GM12891 (cell line): ENCODE data around the gene ZKSCAN1.
"Not testable (repeated sequence)": the region's sequence is repeated elsewhere in the genome, so short reads cannot be mapped to it uniquely, and the experiment has no call there.

Experiments used
- DNase-seq: peaks from one replicate; pipeline ENCODE4 v3.0.0; 2011; ENCODE audit warnings: low spot score; ENCODE audit not compliant: insufficient read length
- FAIRE-seq: peaks from 2 replicates; lab custom pipeline; 2011; peaks lifted over from hg19 to GRCh38; lab: Jason Lieb, UNC
- PAX5 ChIP-seq: IDR thresholded peaks from 2 replicates; pipeline ENCODE4 v1.6.1; 2011; ENCODE audit warnings: low read length, moderate library complexity, mild to moderate bottlenecking; ENCODE audit not compliant: insufficient read depth, severe bottlenecking
- POLR2A ChIP-seq: IDR thresholded peaks from 2 replicates; pipeline ENCODE4 v1.6.1; 2011; ENCODE audit warnings: low read depth, low read length, control low read depth
- POLR2AphosphoS5 ChIP-seq: IDR thresholded peaks from 2 replicates; pipeline ENCODE4 v1.6.1; 2011; ENCODE audit warnings: low read depth, low read length, control low read depth
- POU2F2 ChIP-seq: IDR thresholded peaks from 2 replicates; pipeline ENCODE4 v1.6.1; 2011; ENCODE audit warnings: low read depth, mild to moderate bottlenecking, control low read depth, low read length, moderate library complexity
- SPI1 ChIP-seq: IDR thresholded peaks from 2 replicates; pipeline ENCODE4 v1.6.1; 2011; ENCODE audit warnings: low read depth, low read length, control low read depth
- TAF1 ChIP-seq: IDR thresholded peaks from 2 replicates; pipeline ENCODE4 v1.6.1; 2011; ENCODE audit warnings: low read depth, low read length, control low read depth

The ZKSCAN1 gene

DNA sequence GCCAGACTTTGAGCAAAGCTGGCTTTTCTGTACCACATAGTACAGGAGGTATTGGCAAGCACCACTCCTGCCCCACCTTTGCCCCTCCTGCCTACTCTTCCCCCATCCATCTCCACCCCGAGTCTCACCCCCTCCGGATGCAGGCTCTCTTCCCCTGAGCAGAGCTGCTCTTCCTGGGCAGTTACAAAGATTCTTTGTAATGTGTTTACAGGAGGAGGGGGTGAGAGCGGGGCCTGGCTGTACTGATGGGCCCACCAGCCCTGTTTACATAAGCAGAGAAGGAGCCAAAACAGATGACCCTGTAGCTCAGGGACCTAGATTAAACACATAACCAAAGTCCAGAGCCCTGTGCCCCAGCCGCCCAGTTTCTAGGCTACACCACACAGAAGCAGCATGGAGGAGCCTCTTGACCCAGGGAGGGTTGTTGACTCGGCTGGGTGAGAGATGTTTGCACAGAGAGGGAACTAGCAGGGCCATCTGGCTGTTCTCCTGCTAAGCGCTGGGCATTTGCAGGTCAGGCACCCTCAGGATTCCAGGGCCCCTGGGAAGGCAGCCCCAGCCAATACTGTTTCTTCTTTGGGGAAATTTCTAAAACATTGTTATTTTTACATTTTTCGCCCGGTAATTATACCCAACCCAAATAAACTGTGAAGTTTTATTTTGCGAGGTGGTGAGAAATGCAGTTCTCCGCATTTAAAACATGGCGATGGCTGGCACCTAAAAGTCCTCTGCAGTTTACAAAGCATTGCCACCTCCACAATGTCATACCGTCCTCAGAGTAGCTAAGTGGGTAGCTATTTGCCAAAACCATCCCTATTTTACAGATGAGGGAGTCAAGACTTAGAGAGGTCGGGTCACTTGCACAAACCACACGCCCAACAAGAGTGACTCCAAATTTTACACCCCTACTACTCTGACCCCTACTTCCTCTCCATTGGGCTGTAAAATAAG is 11.4 kb upstream of the ZKSCAN1 start:
- FAIRE-seq, result no peak
- TF ChIP-seq POLR2A, result no peak
- no peak for TF ChIP-seq PAX5
- TF ChIP-seq SPI1, result no peak
- no peak for TF ChIP-seq TAF1
- no peak for TF ChIP-seq POU2F2
- TF ChIP-seq POLR2AphosphoS5, result no peak
- DNase-seq, result no peak

DNA sequence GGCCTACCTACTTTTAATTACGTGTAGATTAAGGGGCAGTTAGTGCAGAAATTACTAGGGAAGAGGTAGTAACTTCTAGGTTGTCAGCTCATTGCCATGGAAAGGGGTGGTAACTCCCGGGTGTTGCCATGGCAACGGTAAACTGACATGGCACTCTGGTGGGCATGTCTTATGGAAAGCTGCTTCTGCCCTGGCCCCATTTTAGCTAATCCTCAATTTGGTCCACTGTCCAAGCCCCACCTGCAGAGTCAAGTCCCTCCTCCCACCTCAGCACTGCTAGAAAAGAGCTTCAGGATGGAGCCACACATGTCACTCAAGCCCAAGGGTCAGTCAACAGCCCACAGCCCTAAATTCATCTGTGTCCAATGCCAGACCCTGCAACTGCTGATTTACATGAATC is 7.5 kb upstream of the ZKSCAN1 start:
- FAIRE-seq, result no peak
- no peak for DNase-seq
- no peak for TF ChIP-seq PAX5
- TF ChIP-seq TAF1, result no peak
- TF ChIP-seq POLR2A, result no peak
- no peak for TF ChIP-seq POU2F2
- TF ChIP-seq POLR2AphosphoS5, result no peak

DNA sequence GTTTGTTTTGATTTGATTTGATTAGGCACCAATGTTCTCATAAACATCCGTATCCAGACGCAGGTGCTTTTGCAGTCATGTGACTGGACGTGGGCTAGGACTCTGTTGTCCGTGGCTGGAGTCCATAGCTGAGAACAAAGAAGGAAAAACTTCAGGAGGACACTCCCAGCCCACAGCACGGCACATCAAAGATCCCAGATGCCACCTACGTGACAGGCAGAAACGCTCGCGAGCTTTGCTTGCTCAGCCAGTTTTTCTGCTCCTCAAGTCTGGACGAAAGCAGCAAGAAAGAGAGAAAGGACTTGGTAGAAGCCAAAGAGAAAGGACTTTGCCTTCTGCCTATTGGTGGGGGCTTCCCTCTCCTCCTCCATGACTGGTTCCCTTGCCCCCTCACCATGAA is 6.9 kb upstream of the ZKSCAN1 start:
- FAIRE-seq (no peak), DNase-seq (no peak)
- TF ChIP-seq POLR2AphosphoS5 (no peak), PAX5 (no peak), POLR2A (no peak)

DNA sequence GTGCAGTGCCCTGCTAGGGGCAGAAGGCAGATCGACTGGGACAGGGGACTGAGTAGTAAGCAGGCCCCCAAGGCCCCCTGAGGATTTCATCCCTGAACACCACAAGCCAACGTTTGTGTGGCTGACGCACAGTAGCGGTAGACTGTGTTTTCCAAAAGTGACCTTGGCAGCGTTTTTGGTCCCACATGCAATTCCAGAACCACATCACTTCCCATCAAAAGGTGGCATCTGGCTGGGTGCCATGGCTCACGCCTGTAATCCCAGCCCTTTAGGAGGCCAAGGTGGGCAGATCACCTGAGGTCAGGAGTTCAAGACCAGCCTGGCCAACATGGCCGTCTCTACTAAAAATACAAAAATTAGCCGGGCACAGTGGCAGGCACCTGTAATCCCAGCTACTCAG is 5.4 kb upstream of the ZKSCAN1 start:
- not testable (repeated sequence) for DNase-seq, FAIRE-seq

DNA sequence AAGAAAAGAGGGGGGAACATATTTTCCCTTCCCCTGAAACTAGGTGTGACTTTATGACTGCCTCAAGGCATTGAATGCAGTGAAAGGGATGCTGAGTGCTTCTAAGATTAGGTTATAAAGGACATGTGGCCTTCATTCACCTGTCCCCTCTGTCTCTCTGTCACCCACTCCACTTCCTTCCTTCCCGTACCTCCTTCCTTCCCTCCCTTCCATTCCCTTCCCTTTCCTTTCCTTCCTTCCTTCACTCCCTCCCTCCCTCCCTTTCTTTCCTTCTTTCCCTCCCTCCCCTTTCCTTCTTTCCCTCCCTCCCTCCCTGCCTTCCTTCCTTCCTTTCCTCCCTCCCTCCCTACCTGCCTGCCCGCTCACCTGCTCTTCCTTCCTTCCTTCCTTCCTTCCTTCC is 4.5 kb upstream of the ZKSCAN1 start:
- no peak for FAIRE-seq
- TF ChIP-seq PAX5, result no peak
- TF ChIP-seq POLR2A, result no peak
- no peak for TF ChIP-seq SPI1
- no peak for TF ChIP-seq POLR2AphosphoS5
- no peak for TF ChIP-seq TAF1
- TF ChIP-seq POU2F2, result no peak

DNA sequence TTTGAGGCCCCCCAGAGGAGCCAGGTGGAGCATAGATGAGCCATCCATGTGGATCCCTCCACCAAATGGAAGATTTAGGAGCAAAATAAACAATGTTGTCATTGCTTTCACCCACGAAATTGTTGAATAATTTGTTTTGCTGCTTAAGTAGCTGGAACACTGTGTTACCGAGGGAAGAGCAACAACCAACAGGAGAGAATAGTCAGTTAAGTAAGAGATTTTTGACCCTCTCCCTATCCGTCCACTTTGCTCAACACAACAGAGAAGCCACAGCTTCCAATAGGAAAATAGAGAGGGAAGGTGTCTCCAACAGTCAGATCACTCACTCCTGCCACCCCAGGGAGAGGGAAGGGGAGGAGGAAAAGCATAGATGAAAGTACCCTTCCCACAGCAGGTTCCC is 3.9 kb upstream of the ZKSCAN1 start:
- TF ChIP-seq PAX5, result no peak
- no peak for TF ChIP-seq POLR2A
- TF ChIP-seq SPI1, result no peak
- TF ChIP-seq POU2F2, result no peak
- TF ChIP-seq POLR2AphosphoS5, result no peak
- no peak for TF ChIP-seq TAF1
- FAIRE-seq (no peak), DNase-seq (no peak)

More for the DNA sequence above, 4.5 kb upstream of the ZKSCAN1 start:
- DNase-seq, result no peak

DNA sequence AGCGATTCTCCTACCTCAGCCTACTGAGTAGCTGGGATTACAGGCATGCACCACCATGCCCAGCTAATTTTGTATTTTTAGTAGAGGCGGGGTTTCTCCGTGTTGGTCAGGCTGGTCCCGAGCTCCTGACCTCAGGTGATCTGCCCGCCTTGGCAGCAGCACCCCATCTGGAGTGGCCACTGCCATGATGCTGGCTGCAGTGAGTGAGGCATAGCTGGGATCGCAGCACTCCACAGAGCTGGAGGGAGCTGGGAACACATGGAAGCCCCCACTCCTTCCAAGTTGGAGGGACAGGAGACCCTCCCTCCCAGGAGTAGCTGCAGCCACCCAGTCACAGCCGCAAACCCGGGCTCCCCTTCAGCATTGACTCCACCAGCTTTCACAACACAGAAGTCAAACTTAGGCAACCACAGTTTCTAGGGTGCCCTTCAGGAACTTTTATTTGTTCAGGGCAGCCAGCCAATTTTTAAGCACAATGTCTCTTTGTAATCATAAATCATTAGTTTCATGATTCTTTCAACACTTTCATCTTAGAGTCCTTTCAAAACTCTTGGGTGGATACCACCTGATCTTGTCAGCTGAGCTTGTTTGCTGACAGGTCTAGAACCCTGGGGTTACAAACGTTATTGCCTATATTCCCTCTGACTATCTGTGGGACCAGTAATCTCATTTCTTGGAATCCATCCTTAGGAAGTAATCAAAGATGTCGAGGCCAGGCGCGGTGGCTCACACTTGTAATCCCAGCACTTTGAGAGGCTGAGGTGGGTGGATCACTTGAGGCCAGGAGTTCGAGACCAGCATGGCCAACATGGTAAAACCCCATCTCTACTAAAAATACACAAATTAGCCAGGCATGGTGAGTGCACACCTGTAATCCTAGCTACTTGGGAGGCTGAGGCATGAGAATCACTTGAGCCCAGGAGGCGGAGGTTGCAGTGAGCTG is 2.7 kb upstream of the ZKSCAN1 start:
- not testable (repeated sequence) for FAIRE-seq, DNase-seq

DNA sequence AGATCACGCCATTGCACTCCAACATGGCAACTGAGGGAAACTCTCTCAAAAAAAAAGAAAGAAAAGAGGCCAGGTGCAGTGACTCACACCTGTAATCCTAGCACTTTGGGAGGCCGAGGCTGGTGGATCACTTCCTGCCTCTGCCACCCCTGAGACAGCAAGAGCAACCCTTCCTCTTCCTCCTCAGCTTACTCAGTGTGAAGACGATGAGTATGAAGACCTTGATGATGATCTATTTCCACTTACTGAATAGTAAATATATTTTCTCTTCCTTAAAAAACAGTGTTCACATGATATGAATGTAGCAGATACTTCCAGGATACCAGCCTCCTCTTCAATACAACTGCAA is 2.1 kb upstream of the ZKSCAN1 start:
- no peak for TF ChIP-seq POLR2A
- TF ChIP-seq TAF1, result no peak
- no peak for TF ChIP-seq SPI1
- no peak for TF ChIP-seq PAX5
- no peak for TF ChIP-seq POU2F2
- no peak for TF ChIP-seq POLR2AphosphoS5
- no peak for DNase-seq
- FAIRE-seq, result no peak

DNA sequence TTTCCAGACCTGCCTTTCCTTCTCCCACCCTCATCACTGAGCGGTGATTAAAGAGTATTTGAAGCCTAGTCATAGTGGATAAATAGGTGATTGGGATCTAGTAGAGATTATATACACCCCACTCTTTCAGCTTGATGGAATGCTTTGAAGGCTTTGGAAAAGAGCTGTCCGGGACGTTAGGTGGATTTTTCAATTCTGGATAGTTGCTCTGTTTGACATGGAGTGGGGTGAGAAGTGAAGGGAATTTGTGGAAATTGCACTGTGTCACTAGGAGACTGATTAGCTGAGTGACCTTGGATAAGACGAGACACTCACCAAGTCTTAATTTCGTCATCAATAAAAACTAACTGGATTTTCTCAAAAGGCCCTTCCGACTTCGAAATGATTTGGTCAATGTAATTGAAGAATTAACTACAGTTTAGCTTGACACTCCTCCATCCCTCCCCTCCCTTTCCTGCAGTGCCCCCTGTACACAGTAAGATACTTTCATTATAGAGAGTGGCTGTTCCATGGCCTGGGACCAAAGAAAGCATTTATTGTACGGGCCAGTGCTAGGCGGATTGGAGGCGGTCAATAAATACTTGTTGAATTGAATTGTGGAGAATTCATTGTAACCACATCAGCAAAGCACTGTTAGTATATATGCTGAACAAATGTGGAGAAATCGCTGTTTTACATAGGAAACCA is 962 bp downstream of the ZKSCAN1 start:
- no peak for TF ChIP-seq PAX5
- TF ChIP-seq SPI1, result no peak
- TF ChIP-seq POU2F2, result no peak
- TF ChIP-seq TAF1, result no peak
- TF ChIP-seq POLR2AphosphoS5, result no peak
- TF ChIP-seq POLR2A, result no peak
- FAIRE-seq (no peak), DNase-seq (no peak)
